ENCODE data around the gene ACBD4. TPM values are rescaled to one million over a fixed set of nuclear protein-coding genes. Genes with fewer than 3 reads are reported as not detected.
A peak's percentile ranks its signal among the peaks of the same experiment; 100 is the strongest.

The ACBD4 gene
- total and polyA plus RNA-seq, 4 donors, result 3.2 to 14.2 (median 11.1) TPM

- peaks cover 39% of the 10 kb centered on the region for H3K4me1 ChIP-seq (ENCODE audit: control insufficient read depth, insufficient read depth, low read length)
- H3K27ac ChIP-seq (ENCODE audit: low read depth, low read length), result peak overlapping the region; percentile 98
- H3K36me3 ChIP-seq (ENCODE audit: control insufficient read depth, insufficient read depth, low read length), result peaks cover 4% of the 10 kb centered on the region
- no peaks in the 10 kb centered on the region for H3K9me3 ChIP-seq (ENCODE audit: control insufficient read depth, insufficient read depth, low read length)
- peak overlapping the region; percentile 92 for H3K4me3 ChIP-seq (ENCODE audit: low read depth, low read length)
- peak in 3 of 6 donors; percentile 71 to 93 (median 92) for DNase-seq (ENCODE audit: low read depth in 4 of 6, low spot score in 6 of 6)
- no peaks in the 10 kb centered on the region for H3K27me3 ChIP-seq (ENCODE audit: control insufficient read depth, insufficient read depth, low read length)
- 0% methylated on average over 31 of the region's 32 CpGs for WGBS (ENCODE audit: insufficient coverage)
Measured at GRCh38 chr17:45149037-45149668, 13.7 kb downstream of the ACBD4 start.

- peak overlapping the region; percentile 98 for H3K27ac ChIP-seq (ENCODE audit: low read depth, low read length)
- H3K27me3 ChIP-seq (ENCODE audit: control insufficient read depth, insufficient read depth, low read length), result no peaks in the 10 kb centered on the region
- peaks cover 31% of the 10 kb centered on the region for H3K4me1 ChIP-seq (ENCODE audit: control insufficient read depth, insufficient read depth, low read length)
- peak overlapping the region; percentile 92 for H3K4me3 ChIP-seq (ENCODE audit: low read depth, low read length)
- H3K36me3 ChIP-seq (ENCODE audit: control insufficient read depth, insufficient read depth, low read length), result peaks cover 4% of the 10 kb centered on the region
- no peaks in the 10 kb centered on the region for H3K9me3 ChIP-seq (ENCODE audit: control insufficient read depth, insufficient read depth, low read length)
- WGBS (ENCODE audit: insufficient coverage), result under 1% methylated on average over 52 of the region's 56 CpGs
- peak in 2 of 6 donors; percentile 75 to 76 for DNase-seq (ENCODE audit: low read depth in 4 of 6, low spot score in 6 of 6)
Measured at GRCh38 chr17:45149669-45150664, 14.5 kb downstream of the ACBD4 start.

- 50% methylated on average over 2 of the region's 8 CpGs for WGBS (ENCODE audit: insufficient coverage)
- H3K4me1 ChIP-seq (ENCODE audit: control insufficient read depth, insufficient read depth, low read length), result peaks cover 27% of the 10 kb centered on the region
- peaks cover 4% of the 10 kb centered on the region for H3K36me3 ChIP-seq (ENCODE audit: control insufficient read depth, insufficient read depth, low read length)
- H3K4me3 ChIP-seq (ENCODE audit: low read depth, low read length), result peak overlapping the region; percentile 92
- no peak for DNase-seq (ENCODE audit: low read depth in 4 of 6, low spot score in 6 of 6)
- H3K27ac ChIP-seq (ENCODE audit: low read depth, low read length), result peak overlapping the region; percentile 98
- H3K27me3 ChIP-seq (ENCODE audit: control insufficient read depth, insufficient read depth, low read length), result no peaks in the 10 kb centered on the region
- no peaks in the 10 kb centered on the region for H3K9me3 ChIP-seq (ENCODE audit: control insufficient read depth, insufficient read depth, low read length)
Measured at GRCh38 chr17:45150911-45151809, 15.7 kb downstream of the ACBD4 start.

DNA sequence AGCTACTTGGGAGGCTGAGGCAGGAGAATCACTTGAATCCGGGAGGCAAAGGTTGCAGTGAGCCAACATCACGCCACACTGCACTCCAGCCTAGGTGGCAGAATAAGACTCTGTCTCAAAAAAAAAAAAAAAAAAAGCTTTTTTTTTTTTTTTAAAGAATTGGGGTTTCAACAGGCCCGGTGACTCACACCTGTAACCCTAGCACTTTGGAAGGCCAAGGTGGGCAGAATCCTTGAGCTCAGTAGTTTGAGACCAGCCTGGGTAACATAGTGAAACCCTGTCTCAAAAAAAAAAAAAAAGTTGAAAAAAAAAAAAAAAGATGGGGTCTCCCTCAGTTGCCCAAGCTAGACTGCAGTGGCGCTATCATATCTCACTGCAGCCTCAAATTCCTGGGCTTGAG is 19.5 kb downstream of the ACBD4 start:
- H3K9me3 ChIP-seq (ENCODE audit: control insufficient read depth, insufficient read depth, low read length), result no peaks in the 10 kb centered on the region
- 80% methylated on average over 1 of the region's 4 CpGs for WGBS (ENCODE audit: insufficient coverage)
- peaks cover under 1% of the 10 kb centered on the region for H3K36me3 ChIP-seq (ENCODE audit: control insufficient read depth, insufficient read depth, low read length)
- peaks cover 18% of the 10 kb centered on the region for H3K4me1 ChIP-seq (ENCODE audit: control insufficient read depth, insufficient read depth, low read length)
- H3K27ac ChIP-seq (ENCODE audit: low read depth, low read length), result no peak overlapping the region
- H3K27me3 ChIP-seq (ENCODE audit: control insufficient read depth, insufficient read depth, low read length), result no peaks in the 10 kb centered on the region
- no peak overlapping the region for H3K4me3 ChIP-seq (ENCODE audit: low read depth, low read length)
- no peak for DNase-seq (ENCODE audit: low read depth in 4 of 6, low spot score in 6 of 6)

GRCh38 chr17:45155483-45155882 is 20.0 kb downstream of the ACBD4 start:
- Histone ChIP-seq H3K36me3 (ENCODE audit: control insufficient read depth, insufficient read depth, low read length) (no peaks in the 10 kb centered on the region), H3K4me1 (ENCODE audit: control insufficient read depth, insufficient read depth, low read length) (peaks cover 18% of the 10 kb centered on the region), H3K27me3 (ENCODE audit: control insufficient read depth, insufficient read depth, low read length) (no peaks in the 10 kb centered on the region), H3K9me3 (ENCODE audit: control insufficient read depth, insufficient read depth, low read length) (no peaks in the 10 kb centered on the region), H3K27ac (ENCODE audit: low read depth, low read length) (no peak overlapping the region), H3K4me3 (ENCODE audit: low read depth, low read length) (no peak overlapping the region)
- WGBS (ENCODE audit: insufficient coverage), result 83% methylated on average over 1 of the region's 2 CpGs
- no peak for DNase-seq (ENCODE audit: low read depth in 4 of 6, low spot score in 6 of 6)

GRCh38 chr17:45156242-45156641 is 20.8 kb downstream of the ACBD4 start:
- H3K9me3 ChIP-seq (ENCODE audit: control insufficient read depth, insufficient read depth, low read length), result no peaks in the 10 kb centered on the region
- H3K4me1 ChIP-seq (ENCODE audit: control insufficient read depth, insufficient read depth, low read length), result peaks cover 18% of the 10 kb centered on the region
- H3K4me3 ChIP-seq (ENCODE audit: low read depth, low read length), result no peak overlapping the region
- peaks cover 3% of the 10 kb centered on the region for H3K36me3 ChIP-seq (ENCODE audit: control insufficient read depth, insufficient read depth, low read length)
- no peak overlapping the region for H3K27ac ChIP-seq (ENCODE audit: low read depth, low read length)
- no peaks in the 10 kb centered on the region for H3K27me3 ChIP-seq (ENCODE audit: control insufficient read depth, insufficient read depth, low read length)
- no peak for DNase-seq (ENCODE audit: low read depth in 4 of 6, low spot score in 6 of 6)
- WGBS (ENCODE audit: insufficient coverage), result no CpG with 5 or more reads among the region's 3 CpGs

GRCh38 chr17:45160447-45161287 is 25.2 kb downstream of the ACBD4 start:
- Histone ChIP-seq H3K36me3 (ENCODE audit: control insufficient read depth, insufficient read depth, low read length) (peaks cover 9% of the 10 kb centered on the region), H3K27ac (ENCODE audit: low read depth, low read length) (peak overlapping the region; percentile 100), H3K9me3 (ENCODE audit: control insufficient read depth, insufficient read depth, low read length) (no peaks in the 10 kb centered on the region), H3K27me3 (ENCODE audit: control insufficient read depth, insufficient read depth, low read length) (no peaks in the 10 kb centered on the region), H3K4me3 (ENCODE audit: low read depth, low read length) (peak overlapping the region; percentile 99), H3K4me1 (ENCODE audit: control insufficient read depth, insufficient read depth, low read length) (peaks cover 25% of the 10 kb centered on the region)
- DNase-seq (ENCODE audit: low read depth in 4 of 6, low spot score in 6 of 6), result peak in 4 of 6 donors; percentile 55 to 89 (median 74)
- WGBS (ENCODE audit: insufficient coverage), result under 1% methylated on average over 46 of the region's 48 CpGs

DNA sequence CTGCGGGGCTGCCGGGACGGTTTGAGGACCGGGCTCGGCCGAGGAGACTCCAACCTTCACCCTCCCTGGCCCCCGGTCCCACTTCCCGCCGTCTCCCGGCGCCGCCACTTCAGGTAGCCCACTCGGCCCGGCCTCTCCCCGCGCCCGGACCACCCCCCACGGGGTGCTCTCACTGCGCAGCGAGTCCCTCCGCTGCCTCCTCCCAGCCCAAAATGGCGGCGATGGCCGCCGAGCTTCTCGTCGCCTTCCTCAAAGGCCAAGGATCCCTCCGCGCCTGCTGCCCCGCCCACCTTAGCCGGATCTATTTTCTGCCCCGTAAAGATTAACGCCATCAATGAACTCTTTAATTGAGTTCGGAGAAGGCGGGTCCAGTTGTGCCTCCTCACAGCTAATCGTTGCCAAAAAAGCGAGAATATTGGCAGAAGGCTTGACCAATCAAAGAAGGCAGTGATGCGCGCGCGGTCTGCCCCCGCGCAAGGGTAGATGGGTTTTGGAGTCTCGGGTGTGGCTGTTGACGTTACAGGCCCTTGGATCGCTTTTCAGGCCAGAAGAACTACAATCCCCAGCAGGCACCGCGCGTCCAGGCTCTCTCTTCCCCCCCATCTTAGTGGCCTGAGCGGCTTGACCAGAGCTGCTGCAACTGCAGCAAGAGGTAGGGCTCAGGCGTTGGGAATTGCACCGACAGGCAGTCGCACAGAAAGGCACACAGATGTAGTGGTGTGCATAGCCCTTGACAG is 26.0 kb downstream of the ACBD4 start, which contains the start of gene HEXIM2:
Gene HEXIM2 (plus strand): TSS at position 588 of the 737 bp plus-strand sequence. CDS start 919 bp downstream, outside the sequence.
- DNase-seq (ENCODE audit: low read depth in 4 of 6, low spot score in 6 of 6), result peak; percentile 100
- under 1% methylated on average over 44 of the region's 53 CpGs for WGBS (ENCODE audit: insufficient coverage)
- Histone ChIP-seq H3K27ac (ENCODE audit: low read depth, low read length) (peak within 1 kb of the TSS; percentile 100), H3K9me3 (ENCODE audit: control insufficient read depth, insufficient read depth, low read length) (no peaks in the 10 kb centered on the region), H3K4me1 (ENCODE audit: control insufficient read depth, insufficient read depth, low read length) (peaks cover 25% of the 10 kb centered on the region), H3K4me3 (ENCODE audit: low read depth, low read length) (peak within 1 kb of the TSS; percentile 99), H3K27me3 (ENCODE audit: control insufficient read depth, insufficient read depth, low read length) (no peaks in the 10 kb centered on the region), H3K36me3 (ENCODE audit: control insufficient read depth, insufficient read depth, low read length) (peaks cover 9% of the 10 kb centered on the region)
